ENCODE data around the gene NRXN3. TPM values are rescaled to one million over a fixed set of nuclear protein-coding genes. Genes with fewer than 3 reads are reported as not detected.

The NRXN3 gene
- total RNA-seq, 3 donors from 2014 or later = 2.1 to 27.3 (median 2.6) TPM

DNA sequence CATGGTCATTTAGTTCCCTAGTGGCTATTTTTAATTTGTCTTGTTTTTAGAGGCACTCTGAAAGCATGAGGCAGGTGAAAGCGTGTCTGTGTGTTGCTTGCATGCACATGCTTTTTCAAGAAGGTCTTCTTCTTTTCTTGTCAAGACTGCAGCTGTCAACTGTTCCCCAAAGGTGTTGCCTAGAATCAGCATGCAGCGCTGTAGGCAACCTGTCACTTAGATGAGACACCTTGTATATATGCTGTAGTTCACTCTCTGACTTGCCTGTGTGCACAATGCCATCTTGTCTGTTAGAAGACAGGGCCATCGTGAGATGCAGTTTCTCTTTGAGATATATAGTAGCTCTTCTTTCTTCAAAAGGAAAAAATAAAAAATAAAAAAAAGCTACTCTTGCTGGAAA is 1155.4 kb downstream of the NRXN3 start:
- intact Hi-C loops (cut with DNase I, micrococcal nuclease) = no loop called here
- no peaks in the 10 kb centered on the region for H3K4me1 ChIP-seq (ENCODE audit: low read depth)
- H3K4me3 ChIP-seq = no peak overlapping the region
- H3K36me3 ChIP-seq (ENCODE audit: low read depth) = no peaks in the 10 kb centered on the region
- H3K9me3 ChIP-seq = no peaks in the 10 kb centered on the region
- DNase-seq (no peak), ATAC-seq (no peak)
- TF ChIP-seq, protein P1, sequence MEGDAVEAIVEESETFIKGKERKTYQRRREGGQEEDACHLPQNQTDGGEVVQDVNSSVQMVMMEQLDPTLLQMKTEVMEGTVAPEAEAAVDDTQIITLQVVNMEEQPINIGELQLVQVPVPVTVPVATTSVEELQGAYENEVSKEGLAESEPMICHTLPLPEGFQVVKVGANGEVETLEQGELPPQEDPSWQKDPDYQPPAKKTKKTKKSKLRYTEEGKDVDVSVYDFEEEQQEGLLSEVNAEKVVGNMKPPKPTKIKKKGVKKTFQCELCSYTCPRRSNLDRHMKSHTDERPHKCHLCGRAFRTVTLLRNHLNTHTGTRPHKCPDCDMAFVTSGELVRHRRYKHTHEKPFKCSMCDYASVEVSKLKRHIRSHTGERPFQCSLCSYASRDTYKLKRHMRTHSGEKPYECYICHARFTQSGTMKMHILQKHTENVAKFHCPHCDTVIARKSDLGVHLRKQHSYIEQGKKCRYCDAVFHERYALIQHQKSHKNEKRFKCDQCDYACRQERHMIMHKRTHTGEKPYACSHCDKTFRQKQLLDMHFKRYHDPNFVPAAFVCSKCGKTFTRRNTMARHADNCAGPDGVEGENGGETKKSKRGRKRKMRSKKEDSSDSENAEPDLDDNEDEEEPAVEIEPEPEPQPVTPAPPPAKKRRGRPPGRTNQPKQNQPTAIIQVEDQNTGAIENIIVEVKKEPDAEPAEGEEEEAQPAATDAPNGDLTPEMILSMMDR (IDR thresholded peaks at IDR 0.05) = no peak

GRCh38 chr14:79328863-79329262 is 1158.7 kb downstream of the NRXN3 start:
- Histone ChIP-seq H3K4me3 (no peak overlapping the region), H3K36me3 (ENCODE audit: low read depth) (no peaks in the 10 kb centered on the region), H3K9me3 (no peaks in the 10 kb centered on the region), H3K4me1 (ENCODE audit: low read depth) (no peaks in the 10 kb centered on the region)
- ATAC-seq = no peak
- TF ChIP-seq, protein P1 (IDR thresholded peaks at IDR 0.05) = no peak
- no peak for DNase-seq
- intact Hi-C loops (cut with DNase I, micrococcal nuclease) = no loop called here

DNA sequence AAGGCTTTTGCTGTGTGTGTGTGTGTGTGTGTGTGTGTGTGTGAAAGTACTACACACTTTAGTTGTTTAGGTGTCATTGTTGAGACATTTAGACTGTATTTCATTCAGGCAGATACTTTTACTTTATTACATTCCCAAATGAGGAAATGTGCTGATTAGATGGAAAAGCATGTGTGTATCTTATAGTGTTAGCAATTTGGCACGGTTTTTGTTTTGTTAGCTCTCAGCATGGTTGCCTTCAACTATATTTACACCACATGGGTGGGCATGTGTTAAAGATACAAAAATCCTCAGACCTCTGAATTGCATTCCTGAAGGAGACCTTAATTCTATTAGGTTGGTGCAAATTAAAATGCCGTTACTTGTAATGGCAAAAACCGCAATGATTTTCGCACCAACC is 1161.7 kb downstream of the NRXN3 start:
- DNase-seq (no peak), ATAC-seq (no peak)
- H3K4me3 ChIP-seq = no peak overlapping the region
- no peaks in the 10 kb centered on the region for H3K4me1 ChIP-seq (ENCODE audit: low read depth)
- H3K36me3 ChIP-seq (ENCODE audit: low read depth) = no peaks in the 10 kb centered on the region
- H3K9me3 ChIP-seq = no peaks in the 10 kb centered on the region
- intact Hi-C loops (cut with DNase I, micrococcal nuclease) = no loop called here
- TF ChIP-seq, protein P1 (IDR thresholded peaks at IDR 0.05) = no peak

DNA sequence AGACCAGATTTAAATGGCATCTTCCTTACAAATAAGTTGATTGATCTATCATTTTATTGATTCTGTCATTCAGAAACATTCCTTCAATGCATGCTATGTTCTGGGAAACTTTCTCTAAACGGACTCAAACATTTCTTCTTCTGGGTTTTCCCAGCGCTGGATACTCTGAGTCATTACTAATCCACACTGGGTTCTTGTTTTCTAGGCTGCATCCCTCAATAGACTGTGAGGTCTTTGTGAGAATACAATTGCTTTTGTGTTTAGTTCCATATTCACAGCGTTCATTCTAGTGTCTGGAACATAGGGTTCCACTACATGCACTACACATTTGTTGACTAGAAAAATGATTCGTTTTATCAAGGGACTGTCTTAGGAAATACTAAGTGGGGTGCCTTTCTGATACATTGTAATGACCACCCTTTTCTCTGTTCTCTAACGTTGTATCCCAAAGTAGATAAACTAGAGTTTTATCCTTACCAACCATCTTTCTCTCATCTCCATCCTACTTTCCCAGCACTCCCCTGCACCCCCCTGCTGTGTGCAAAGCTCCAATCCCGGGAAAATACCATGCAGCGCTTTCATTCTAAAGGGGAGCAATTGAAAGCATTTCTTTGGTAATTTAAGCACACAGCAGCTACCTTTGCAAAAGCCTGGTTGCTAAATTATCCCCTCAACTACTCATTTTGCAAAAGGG is 1162.5 kb downstream of the NRXN3 start:
- TF ChIP-seq, protein P1 (IDR thresholded peaks at IDR 0.05) = no peak
- H3K9me3 ChIP-seq = no peaks in the 10 kb centered on the region
- no peaks in the 10 kb centered on the region for H3K36me3 ChIP-seq (ENCODE audit: low read depth)
- intact Hi-C loops (cut with DNase I, micrococcal nuclease) = no loop called here
- H3K4me3 ChIP-seq = no peak overlapping the region
- no peak for DNase-seq
- H3K4me1 ChIP-seq (ENCODE audit: low read depth) = no peaks in the 10 kb centered on the region
- ATAC-seq = no peak

DNA sequence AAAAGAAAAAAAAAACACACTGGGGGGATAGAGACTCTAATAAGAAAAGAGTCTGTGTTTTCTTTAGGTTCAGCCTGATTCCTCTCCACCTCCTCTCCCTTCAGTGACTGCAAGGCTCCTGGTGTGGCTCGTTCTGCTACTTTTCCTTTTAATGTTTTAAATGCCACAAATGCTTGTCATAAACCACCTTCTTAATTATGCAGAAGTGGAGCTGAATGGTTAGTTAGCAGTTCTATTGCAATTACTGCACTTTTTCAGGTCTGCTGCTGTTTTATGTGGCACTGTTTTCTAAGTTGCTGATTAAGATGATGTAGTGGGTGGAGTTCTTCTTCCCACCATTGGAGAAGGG is 1163.0 kb downstream of the NRXN3 start:
- intact Hi-C loops (cut with DNase I, micrococcal nuclease) = no loop called here
- H3K36me3 ChIP-seq (ENCODE audit: low read depth) = no peaks in the 10 kb centered on the region
- ATAC-seq (no peak), DNase-seq (no peak)
- TF ChIP-seq, protein P1 (IDR thresholded peaks at IDR 0.05) = no peak
- H3K4me1 ChIP-seq (ENCODE audit: low read depth) = no peaks in the 10 kb centered on the region
- no peaks in the 10 kb centered on the region for H3K9me3 ChIP-seq
- H3K4me3 ChIP-seq = no peak overlapping the region

- Histone ChIP-seq H3K4me1 (ENCODE audit: low read depth) (no peaks in the 10 kb centered on the region), H3K36me3 (ENCODE audit: low read depth) (no peaks in the 10 kb centered on the region), H3K9me3 (no peaks in the 10 kb centered on the region), H3K4me3 (no peak overlapping the region)
- DNase-seq = no peak
- TF ChIP-seq, protein P1 (IDR thresholded peaks at IDR 0.05) = no peak
- ATAC-seq = no peak
- intact Hi-C loops (cut with DNase I, micrococcal nuclease) = no loop called here
These were observed 1164.1 kb downstream of the NRXN3 start for GRCh38 chr14:79334272-79334671.
